ENCODE results near the gene STK38. TPM values are rescaled to one million over a fixed set of nuclear protein-coding genes. Genes with fewer than 3 reads are reported as not detected.

Gene STK38
- total and polyA plus RNA-seq, 2 of the 13 experiments (the other 11 are each of a cell fraction or from before 2014, with no cell fraction given): 10.3 to 20.7 TPM

DNA sequence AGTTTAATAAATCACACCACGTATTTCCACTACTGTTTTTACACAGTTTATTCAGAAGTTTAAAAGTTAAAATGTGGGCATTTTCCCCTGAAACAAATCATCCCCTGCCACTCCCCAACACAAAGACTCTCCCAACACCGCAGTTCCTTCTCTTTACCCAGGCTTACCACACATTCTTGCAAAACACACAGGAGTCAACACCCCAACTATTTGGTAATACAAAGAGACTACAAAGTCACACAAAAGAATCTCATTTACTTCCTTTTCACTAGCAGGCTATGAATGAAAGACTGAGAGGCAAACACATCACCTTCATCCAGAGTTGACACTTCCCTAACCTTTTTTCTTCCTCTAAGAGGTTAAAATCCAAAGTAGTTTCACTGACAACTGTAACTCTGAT is 53.4 kb downstream of the STK38 start (continued):
- TF ChIP-seq, protein P1, sequence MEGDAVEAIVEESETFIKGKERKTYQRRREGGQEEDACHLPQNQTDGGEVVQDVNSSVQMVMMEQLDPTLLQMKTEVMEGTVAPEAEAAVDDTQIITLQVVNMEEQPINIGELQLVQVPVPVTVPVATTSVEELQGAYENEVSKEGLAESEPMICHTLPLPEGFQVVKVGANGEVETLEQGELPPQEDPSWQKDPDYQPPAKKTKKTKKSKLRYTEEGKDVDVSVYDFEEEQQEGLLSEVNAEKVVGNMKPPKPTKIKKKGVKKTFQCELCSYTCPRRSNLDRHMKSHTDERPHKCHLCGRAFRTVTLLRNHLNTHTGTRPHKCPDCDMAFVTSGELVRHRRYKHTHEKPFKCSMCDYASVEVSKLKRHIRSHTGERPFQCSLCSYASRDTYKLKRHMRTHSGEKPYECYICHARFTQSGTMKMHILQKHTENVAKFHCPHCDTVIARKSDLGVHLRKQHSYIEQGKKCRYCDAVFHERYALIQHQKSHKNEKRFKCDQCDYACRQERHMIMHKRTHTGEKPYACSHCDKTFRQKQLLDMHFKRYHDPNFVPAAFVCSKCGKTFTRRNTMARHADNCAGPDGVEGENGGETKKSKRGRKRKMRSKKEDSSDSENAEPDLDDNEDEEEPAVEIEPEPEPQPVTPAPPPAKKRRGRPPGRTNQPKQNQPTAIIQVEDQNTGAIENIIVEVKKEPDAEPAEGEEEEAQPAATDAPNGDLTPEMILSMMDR (CRISPR knock-in tag; IDR thresholded peaks at IDR 0.05): no peak
- TF ChIP-seq ZNF746 (CRISPR knock-in tag; IDR thresholded peaks at IDR 0.05) (no peak), ZNF317 (CRISPR knock-in tag; IDR thresholded peaks at IDR 0.05) (0 out of 2 replicates have a peak, but pooled peaks have one; percentile 32), HINFP (CRISPR knock-in tag; IDR thresholded peaks at IDR 0.05; ENCODE audit: low read depth) (no peak), PHF21A (CRISPR knock-in tag; IDR thresholded peaks at IDR 0.05) (no peak), RAD21 (CRISPR knock-in tag; IDR thresholded peaks at IDR 0.05) (no peak), RELA (CRISPR knock-in tag; IDR thresholded peaks at IDR 0.05) (no peak), ZNF772 (CRISPR knock-in tag; IDR thresholded peaks at IDR 0.05) (no peak), NR2C2 (CRISPR knock-in tag; IDR thresholded peaks at IDR 0.05; ENCODE audit: borderline replicate concordance) (no peak), TIGD3 (CRISPR knock-in tag; IDR thresholded peaks at IDR 0.05; ENCODE audit: borderline replicate concordance) (no peak), ZNF816 (CRISPR knock-in tag; IDR thresholded peaks at IDR 0.05; ENCODE audit: borderline replicate concordance) (no peak), ZNF253 (CRISPR knock-in tag; IDR thresholded peaks at IDR 0.05; ENCODE audit: borderline replicate concordance) (no peak), ZNF883 (CRISPR knock-in tag; IDR thresholded peaks at IDR 0.05; ENCODE audit: not compliant biosample characterization) (no peak), CBX2 (IDR thresholded peaks at IDR 0.05; ENCODE audit: low read depth, low read length) (no peak), CBX2 (CRISPR knock-in tag; IDR thresholded peaks at IDR 0.05; ENCODE audit: low read depth) (no peak), SIN3B (IDR thresholded peaks at IDR 0.05; ENCODE audit: low read length) (no peak), FOSL2 (CRISPR knock-in tag; IDR thresholded peaks at IDR 0.05) (no peak), BCL6 (CRISPR knock-in tag; IDR thresholded peaks at IDR 0.05) (0 out of 2 replicates have a peak, but pooled peaks have one; percentile 11)
- TF ChIP-seq, protein P2, sequence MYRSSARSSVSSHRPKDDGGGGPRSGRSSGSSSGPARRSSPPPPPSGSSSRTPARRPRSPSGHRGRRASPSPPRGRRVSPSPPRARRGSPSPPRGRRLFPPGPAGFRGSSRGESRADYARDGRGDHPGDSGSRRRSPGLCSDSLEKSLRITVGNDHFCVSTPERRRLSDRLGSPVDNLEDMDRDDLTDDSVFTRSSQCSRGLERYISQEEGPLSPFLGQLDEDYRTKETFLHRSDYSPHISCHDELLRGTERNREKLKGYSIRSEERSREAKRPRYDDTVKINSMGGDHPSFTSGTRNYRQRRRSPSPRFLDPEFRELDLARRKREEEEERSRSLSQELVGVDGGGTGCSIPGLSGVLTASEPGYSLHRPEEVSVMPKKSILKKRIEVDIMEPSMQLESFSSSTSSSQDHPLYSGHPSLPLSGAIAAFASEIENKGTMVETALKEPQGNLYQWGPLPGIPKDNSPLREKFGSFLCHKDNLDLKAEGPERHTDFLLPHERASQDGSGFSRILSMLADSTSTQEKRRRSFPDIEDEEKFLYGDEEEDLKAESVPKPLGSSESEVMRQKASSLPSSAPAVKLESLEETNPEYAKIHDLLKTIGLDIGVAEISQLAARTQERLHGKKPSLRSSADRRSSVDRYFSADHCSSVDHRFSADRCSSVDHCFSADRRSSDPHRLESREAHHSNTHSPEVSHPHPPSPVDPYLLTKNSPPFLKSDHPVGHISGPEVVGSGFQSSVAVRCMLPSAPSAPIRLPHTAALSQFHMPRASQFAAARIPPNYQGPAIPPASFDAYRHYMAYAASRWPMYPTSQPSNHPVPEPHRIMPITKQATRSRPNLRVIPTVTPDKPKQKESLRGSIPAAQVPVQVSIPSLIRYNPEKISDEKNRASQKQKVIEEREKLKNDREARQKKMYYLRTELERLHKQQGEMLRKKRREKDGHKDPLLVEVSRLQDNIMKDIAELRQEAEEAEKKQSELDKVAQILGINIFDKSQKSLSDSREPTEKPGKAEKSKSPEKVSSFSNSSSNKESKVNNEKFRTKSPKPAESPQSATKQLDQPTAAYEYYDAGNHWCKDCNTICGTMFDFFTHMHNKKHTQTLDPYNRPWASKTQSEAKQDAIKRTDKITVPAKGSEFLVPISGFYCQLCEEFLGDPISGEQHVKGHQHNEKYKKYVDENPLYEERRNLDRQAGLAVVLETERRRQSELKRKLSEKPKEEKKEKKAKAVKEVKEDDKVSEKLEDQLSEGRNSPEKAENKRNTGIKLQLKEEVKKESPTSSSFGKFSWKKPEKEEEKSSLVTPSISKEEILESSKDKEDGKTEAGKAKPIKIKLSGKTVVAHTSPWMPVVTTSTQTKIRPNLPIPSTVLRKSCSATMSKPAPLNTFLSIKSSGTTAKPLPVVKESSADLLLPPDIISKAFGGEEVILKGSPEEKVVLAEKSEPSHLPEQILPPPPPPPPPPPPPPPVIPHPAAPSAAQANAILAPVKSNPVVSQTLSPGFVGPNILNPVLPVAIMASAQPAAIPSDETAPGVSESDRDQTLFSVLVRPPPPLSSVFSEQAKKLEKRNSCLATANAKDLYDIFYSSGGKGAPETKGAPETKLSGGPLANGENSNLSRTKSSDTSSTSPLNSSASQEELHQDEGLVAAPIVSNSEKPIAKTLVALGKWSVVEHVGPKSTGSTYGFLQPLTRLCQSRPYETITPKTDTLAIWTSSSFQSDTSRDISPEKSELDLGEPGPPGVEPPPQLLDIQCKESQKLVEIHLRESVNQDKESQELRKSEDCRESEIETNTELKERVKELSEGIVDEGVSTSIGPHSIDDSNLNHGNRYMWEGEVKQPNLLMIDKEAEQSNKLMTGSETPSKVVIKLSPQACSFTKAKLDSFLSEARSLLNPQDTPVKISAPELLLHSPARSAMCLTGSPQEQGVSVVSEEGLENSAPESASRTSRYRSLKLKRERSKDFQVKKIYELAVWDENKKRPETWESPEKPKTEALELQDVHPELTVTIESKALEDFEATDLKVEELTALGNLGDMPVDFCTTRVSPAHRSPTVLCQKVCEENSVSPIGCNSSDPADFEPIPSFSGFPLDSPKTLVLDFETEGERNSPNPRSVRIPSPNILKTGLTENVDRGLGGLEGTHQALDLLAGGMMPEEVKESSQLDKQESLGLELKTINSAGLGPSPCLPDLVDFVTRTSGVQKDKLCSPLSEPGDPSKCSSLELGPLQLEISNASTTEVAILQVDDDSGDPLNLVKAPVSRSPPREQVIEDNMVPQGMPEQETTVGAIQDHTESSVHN (CRISPR knock-in tag; IDR thresholded peaks at IDR 0.05): no peak
